ENCODE data around the gene SLC29A3. TPM values are rescaled to one million over a fixed set of nuclear protein-coding genes. Genes with fewer than 3 reads are reported as not detected.
A peak's percentile ranks its signal among the peaks of the same experiment; 100 is the strongest.
"Not testable (repeated sequence)": the region's sequence is repeated elsewhere in the genome, so short reads cannot be mapped to it uniquely, and the experiment has no call there.

SLC29A3 gene
- total RNA-seq (10 to 100 TPM in 1 of 2 experiments, 1 to 10 TPM in 1; 8.6 to 10.4 TPM), polyA plus RNA-seq (1 to 10 TPM; 3.7 to 8.2 (median 4.6) TPM), total RNA-seq (0.98 to 7.9 (median 4.1) reads per million in 6 experiments)

DNA sequence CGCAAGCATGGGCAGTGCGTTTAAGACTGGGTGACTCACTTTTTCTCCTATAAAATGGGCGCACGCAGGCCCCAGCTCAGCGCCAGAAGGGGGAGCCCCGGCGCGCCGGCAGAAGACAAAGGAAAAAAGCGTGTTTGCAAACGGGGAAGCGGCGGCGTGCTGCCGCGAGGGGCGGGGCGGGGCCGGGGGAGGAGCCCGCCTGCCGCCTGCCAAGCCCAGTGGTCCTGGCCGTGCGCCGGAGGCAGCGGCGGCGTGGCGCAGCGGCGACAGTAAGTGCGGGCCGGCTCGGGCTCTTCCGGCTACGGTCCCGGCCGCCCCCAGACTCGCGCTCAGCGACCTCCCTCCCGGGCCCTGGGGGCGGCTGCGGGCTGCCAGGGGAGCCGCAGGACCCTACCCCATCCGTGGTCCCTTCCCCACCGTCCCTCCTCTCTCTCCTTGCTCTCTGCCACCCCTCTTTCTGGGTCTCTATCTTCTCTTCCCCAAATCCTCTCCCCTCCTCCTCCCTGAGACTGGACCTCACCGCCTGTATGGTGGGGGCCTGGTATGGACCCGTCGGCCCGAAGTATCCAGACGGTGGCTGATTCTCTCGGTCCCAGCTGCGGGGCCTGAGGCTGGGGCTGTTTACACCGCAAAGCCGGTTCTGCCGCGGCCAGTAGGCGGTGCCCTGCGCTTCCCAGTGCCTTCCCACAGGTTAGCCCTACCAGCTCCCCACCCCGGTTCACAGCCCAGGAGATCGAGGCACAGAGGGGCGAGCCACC is at the start of gene SLC29A3:
SLC29A3 (plus strand) TSS at position 218 of the 758 bp plus-strand sequence; CDS start at position 269, 51 bp downstream.
- H3K9me3 Mint-ChIP-seq = no peaks in the 10 kb centered on the region
- peak within 1 kb of the TSS; percentile 91 to 97 (median 94) for H3K4me3 Mint-ChIP-seq
- ATAC-seq (peak; percentile 86 to 91), DNase-seq (peak; percentile 57 to 84 (median 70))
- peaks cover 21 to 50% (median 37%) of the 10 kb centered on the region in 4 donors for H3K4me1 Mint-ChIP-seq
- POLR2A ChIA-PET = interaction anchor here (0.6 to 2.1 kb wide), 6 partner anchors 52 to 729 kb away, joined by 3 to 7 read pairs (median 4); partner anchors contain the start of gene VSIR
- H3K27ac Mint-ChIP-seq = peak within 1 kb of the TSS in 9 of 10 donors; percentile 58 to 91 (median 86)
- H3K27me3 Mint-ChIP-seq = no peaks in the 10 kb centered on the region
- H3K36me3 Mint-ChIP-seq = peaks cover 5 to 17% (median 6%) of the 10 kb centered on the region in 3 donors

DNA sequence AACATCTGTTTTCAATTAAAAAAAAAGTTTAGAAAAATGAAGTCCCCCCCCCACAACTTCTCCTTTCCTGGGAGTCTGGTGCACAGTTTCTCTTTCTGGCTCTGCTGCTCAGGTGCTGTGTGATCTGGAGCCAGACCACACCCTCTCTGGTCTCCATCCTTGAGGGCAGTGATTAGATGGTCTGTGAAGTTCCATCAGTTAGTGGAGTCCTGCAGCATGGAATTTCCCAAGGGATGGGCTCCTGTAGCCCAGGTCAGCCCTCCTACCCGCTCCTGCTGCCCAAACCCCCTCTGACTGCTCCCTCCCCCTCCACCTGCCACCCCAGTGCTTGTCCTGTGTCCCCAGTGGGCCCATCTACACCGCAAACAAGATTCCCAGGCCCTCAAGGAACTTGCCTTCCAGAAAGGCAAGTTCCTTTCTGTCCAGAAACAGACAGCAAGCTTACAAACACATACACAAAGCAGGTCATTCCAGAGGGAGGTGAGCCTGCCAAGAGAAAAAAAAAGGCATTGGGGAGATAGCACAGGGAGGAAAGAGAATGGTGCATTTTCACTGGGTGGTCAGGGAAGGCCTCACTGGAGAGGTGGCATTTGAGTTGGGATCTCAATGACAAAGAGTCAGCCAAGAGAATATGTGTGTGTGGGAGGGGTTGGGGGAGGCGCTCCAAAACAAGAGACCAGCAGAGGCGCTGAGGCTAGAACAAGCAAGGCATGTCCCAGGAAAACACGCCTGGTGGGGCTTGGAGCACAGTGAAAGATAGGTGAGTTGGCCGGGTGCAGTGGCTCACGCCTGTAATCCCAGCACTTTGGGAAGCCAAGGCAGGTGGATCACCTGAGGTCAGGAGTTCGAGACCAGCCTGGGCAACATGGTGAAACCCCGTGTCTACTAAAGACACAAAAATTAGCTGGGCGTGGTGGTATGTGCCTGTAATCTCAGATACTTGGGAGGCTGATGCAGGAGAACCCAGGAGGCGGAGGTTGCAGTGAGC is 49.5 kb upstream of the SLC29A3 start:
- no peaks in the 10 kb centered on the region for H3K9me3 Mint-ChIP-seq
- DNase-seq (no peak), ATAC-seq (no peak)
- POLR2A ChIA-PET = no interaction called here
- no peaks in the 10 kb centered on the region for H3K36me3 Mint-ChIP-seq
- H3K27ac Mint-ChIP-seq = peak overlapping the region in 1 of 10 donors; percentile 8
- no peaks in the 10 kb centered on the region for H3K4me1 Mint-ChIP-seq
- H3K27me3 Mint-ChIP-seq = no peaks in the 10 kb centered on the region
- no peak overlapping the region for H3K4me3 Mint-ChIP-seq

DNA sequence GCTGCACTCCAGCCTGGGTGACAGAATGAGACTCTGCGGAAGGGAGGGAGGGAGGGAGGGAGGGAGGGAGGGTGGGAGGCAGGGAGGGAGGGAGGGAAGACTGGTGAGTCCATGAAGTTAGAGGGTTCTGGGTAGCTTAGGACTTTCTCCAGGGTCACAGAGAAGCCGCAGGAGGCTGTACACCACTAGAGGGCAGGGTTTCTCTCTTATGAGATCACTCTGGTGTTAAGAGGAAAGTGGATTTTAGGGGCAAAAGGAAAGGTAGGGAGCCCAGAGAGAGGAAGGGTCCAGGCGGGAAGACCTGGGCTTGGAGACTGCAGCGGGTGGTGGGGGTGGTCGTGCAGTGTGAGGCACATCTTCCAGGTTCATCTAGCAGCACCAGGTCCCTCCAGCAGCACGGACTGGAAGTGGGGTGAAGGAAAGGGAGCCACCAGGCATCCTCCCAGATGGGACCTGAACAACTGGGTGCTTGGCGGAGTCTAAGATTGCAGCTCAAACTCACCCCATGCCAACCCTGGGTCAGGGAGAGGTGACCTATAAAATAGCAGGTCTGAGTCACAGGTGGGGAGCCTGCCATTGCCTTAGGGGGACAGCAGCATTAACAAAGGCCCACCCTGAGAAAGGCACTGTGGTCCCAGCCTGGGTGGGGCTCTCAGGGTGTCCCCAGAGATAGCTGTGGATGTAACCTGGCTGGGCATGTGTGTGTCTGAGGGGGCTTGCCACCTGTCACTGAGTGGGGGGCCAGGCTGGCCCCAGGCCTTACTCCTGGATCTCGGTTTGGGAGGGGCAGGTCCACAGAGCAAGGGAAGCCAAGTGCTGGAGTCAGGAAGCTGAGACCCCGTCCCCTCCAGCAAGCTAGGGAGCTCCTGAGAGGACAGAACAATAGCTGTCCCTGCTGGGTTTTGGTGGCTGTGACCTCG is 48.5 kb upstream of the SLC29A3 start:
- Mint-ChIP-seq H3K4me1 (peaks cover 4 to 8% (median 5%) of the 10 kb centered on the region in 4 donors), H3K36me3 (no peaks in the 10 kb centered on the region), H3K9me3 (no peaks in the 10 kb centered on the region), H3K27ac (no peak overlapping the region), H3K4me3 (no peak overlapping the region), H3K27me3 (no peaks in the 10 kb centered on the region)
- ATAC-seq (peak; percentile 32 to 39), DNase-seq (peak in 3 of 10 donors; percentile 4 to 12 (median 5))
- POLR2A ChIA-PET = no interaction called here

DNA sequence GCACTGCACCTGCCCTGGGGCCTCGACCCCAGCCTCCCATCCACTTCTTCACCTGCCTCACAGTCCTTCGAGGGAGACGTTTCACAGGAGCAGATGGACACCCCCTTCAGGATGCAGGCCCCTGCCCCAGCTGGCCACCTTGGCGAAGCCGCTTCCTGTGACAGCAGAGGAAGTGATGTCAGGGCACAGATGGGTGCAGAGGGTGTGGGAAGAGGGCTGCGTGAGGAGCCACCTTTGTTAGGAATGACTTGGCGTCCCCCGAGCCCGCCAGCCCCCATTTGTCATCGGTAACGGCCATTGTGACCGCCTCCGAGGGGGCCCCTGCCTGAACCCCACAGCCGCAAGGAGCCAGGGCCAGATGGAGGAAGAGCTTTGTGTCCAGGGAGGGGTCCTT is 47.4 kb upstream of the SLC29A3 start:
- no peak for ATAC-seq

DNA sequence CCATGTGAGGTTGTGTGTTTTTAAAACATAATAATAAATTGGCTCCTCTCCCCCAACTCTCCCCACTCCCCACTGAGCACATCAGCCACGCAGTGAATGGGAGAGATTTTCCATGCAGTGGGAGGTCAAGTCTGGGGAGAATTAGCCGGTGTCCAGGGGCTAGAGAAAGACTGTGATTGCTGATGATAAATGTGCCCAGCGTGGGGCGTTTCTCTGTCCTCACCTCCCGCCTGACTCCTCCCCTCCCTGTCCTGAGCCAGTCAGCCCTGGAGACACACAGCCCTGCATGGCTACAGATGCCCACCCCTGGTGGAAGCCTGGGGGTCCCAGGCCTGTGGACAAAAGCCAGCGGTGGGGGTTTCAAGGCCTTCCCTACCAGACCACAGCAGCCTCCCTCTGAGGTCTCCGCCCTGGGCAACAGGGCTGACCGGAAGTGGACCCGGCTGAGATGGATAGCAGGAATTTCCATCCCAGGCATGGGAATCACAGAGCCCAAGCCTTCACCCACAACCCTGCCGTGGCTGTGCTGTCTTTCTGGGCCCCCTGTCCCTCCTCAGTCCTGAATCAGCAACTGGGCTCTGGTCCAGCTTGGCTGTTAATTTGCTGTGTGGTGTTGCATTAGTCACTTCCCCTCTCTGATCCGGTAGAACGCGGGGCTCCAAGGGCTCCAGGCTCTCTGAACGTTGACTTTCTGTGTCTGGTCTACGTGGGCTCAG is 46.8 kb upstream of the SLC29A3 start:
- no peaks in the 10 kb centered on the region for H3K9me3 Mint-ChIP-seq
- H3K36me3 Mint-ChIP-seq = no peaks in the 10 kb centered on the region
- H3K27ac Mint-ChIP-seq = no peak overlapping the region
- no peak overlapping the region for H3K4me3 Mint-ChIP-seq
- ATAC-seq (no peak), DNase-seq (no peak)
- H3K27me3 Mint-ChIP-seq = no peaks in the 10 kb centered on the region
- POLR2A ChIA-PET = no interaction called here
- H3K4me1 Mint-ChIP-seq = peaks cover 4 to 8% (median 5%) of the 10 kb centered on the region in 4 donors

More for the DNA sequence above, 47.4 kb upstream of the SLC29A3 start:
- H3K27me3 Mint-ChIP-seq = no peaks in the 10 kb centered on the region
- H3K27ac Mint-ChIP-seq = peak overlapping the region in 1 of 10 donors; percentile 66
- H3K9me3 Mint-ChIP-seq = no peaks in the 10 kb centered on the region
- no peaks in the 10 kb centered on the region for H3K36me3 Mint-ChIP-seq
- no peak overlapping the region for H3K4me3 Mint-ChIP-seq
- POLR2A ChIA-PET = no interaction called here
- H3K4me1 Mint-ChIP-seq = peaks cover 4 to 8% (median 5%) of the 10 kb centered on the region in 4 donors
- DNase-seq = no peak

DNA sequence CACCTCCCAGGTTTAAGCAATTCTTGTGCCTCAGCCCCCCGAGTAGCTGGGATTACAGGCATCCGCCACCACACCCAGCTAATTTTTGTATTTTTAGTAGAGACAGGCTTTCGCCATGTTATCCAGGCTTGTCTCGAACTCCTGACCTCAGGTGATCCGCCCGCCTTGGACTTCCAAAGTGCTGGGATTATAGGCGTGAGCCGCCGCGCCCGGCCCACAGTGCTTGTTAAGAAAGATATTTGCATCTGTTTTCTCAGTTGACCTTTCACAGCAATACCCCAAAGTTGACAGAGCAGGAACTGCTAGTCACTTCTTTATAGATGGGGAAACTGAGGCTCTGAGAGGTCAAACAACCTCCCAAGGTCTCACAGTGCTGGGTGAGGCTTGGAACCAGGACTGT is 46.1 kb upstream of the SLC29A3 start:
- not testable (repeated sequence) for DNase-seq, ATAC-seq, H3K9me3 Mint-ChIP-seq

DNA sequence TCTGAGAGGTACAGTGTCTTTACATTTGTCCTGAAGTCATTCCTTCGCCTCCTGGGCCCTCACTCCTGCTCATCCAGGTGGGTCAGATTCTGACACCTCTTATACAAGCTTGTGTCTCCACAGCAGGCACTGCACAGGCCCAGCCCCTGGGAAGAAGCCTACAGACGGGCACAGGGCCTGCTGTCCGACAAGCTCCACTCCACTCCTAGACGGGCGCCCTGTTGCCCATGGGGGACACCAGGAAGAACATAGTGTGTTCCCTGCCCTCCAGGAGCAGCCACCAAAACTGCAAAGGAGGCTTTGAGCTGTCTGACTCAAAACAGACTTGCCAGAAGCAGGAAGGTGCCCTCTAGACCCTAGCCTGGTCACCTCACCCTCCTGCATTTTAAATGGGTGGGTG is 45.6 kb upstream of the SLC29A3 start:
- Mint-ChIP-seq H3K36me3 (no peaks in the 10 kb centered on the region), H3K9me3 (no peaks in the 10 kb centered on the region), H3K4me1 (peaks cover 4 to 8% (median 5%) of the 10 kb centered on the region in 4 donors), H3K27ac (no peak overlapping the region), H3K4me3 (no peak overlapping the region), H3K27me3 (no peaks in the 10 kb centered on the region)
- DNase-seq (no peak), ATAC-seq (no peak)
- POLR2A ChIA-PET = no interaction called here

More for the DNA sequence above, 46.1 kb upstream of the SLC29A3 start:
- H3K36me3 Mint-ChIP-seq, H3K4me3 Mint-ChIP-seq, H3K4me1 Mint-ChIP-seq, H3K27me3 Mint-ChIP-seq, POLR2A ChIA-PET, H3K27ac Mint-ChIP-seq: not testable (repeated sequence)

DNA sequence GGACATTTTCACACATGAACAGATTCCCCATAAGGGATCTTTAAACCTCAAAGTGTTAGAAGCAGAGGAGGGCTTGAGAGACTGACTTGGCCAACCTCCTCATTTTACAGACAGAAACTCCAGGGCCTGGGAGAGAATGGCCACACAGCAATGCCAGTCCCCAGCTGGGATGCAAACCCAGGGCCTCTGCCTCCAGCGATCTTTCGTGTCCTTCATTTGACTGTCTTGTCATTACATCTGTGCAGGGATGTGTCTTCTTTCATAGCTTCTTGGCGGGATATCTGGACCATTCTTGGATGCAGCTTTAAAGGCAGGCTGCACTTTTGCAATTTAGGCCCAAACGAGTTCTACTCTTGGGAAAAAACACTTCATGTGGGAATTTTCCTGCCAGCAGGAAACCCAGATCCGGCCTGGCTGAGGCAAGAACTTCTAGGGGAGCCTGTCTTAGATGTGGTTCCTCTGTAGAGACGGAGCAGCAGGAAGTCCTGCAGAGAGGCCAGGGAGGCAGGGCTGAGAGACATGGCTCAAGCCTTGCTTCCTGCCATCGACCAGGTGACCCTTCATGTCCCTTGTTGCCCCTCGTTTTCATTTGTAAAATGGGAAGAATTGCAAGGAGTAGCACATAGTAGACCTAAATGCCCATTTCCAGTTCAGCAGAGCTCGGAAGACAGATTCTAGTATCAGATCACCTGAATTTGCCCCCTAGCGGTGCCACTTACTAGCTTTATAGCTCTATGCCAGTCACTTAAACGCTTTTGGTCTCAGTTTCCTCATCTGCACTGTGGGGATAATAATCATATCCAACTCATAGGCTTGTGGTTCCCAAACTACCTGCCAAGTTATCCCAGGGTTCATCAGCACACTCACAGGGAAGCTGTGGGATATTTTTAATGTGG is 43.9 kb upstream of the SLC29A3 start:
- POLR2A ChIA-PET = no interaction called here

DNA sequence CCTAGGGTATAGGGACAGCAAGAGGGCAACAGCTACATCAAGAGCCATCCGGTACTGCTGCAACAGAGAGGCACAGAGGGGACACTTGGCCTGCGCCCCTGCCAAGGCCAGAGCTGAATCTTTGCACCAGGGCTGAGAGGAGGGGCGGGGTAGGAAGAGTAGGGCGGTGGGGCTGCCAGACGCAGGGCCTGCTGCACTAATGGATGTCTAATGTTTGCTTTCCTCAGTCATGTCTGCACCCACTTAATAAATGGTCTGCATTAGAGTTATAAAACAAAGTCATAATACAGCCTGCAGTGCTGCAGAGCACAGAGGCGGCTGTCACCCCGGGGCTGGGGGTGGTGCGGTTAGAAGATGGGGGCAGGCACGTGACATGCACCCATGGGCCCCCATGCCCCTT is 42.2 kb upstream of the SLC29A3 start:
- DNase-seq (no peak), ATAC-seq (no peak)
- no peaks in the 10 kb centered on the region for H3K27me3 Mint-ChIP-seq
- no peak overlapping the region for H3K27ac Mint-ChIP-seq
- peaks cover 4 to 8% (median 5%) of the 10 kb centered on the region in 4 donors for H3K4me1 Mint-ChIP-seq
- H3K4me3 Mint-ChIP-seq = no peak overlapping the region
- POLR2A ChIA-PET = no interaction called here
- no peaks in the 10 kb centered on the region for H3K9me3 Mint-ChIP-seq
- no peaks in the 10 kb centered on the region for H3K36me3 Mint-ChIP-seq

More for the DNA sequence above, 43.9 kb upstream of the SLC29A3 start:
- peaks cover 4 to 8% (median 5%) of the 10 kb centered on the region in 4 donors for H3K4me1 Mint-ChIP-seq
- no peak overlapping the region for H3K27ac Mint-ChIP-seq
- no peak overlapping the region for H3K4me3 Mint-ChIP-seq
- H3K27me3 Mint-ChIP-seq = no peaks in the 10 kb centered on the region
- ATAC-seq = no peak
- no peaks in the 10 kb centered on the region for H3K9me3 Mint-ChIP-seq
- no peaks in the 10 kb centered on the region for H3K36me3 Mint-ChIP-seq
- DNase-seq = no peak

DNA sequence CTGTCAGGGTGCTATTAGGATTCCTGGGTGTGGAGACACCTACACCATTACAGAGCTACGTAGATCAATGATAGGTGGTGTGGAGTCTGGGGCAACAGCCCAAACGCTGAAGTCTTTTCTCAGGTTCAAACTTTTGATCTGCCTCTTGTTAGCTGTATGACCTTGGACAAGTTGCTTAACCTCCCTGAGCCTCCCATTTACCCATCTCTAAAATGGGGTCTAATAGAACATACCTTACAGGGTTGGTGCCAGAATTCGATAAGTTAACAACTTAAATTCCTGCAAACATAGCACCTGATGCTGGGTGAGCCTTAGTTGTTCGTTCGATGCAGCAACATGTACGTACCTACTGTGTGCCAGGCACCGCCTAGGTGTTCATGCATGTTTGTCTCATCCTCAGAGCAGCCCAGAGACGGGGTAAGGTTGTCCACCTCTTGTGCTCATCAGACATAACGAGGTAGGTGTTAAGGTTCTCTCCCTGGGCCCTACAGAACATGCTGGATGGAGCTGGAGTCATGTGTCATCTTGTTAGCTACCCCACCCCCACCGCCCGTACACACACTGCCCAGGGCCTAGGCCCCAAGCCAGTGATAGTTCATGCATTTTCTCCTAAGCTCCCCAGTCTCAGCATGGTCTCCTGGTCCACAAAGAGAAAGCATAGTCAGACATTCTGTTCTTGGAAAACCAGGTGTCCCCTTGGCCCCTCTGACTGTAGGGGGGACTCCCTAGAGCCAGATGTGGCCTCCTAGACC is 41.0 kb upstream of the SLC29A3 start:
- ATAC-seq = no peak
- H3K36me3 Mint-ChIP-seq = no peaks in the 10 kb centered on the region
- H3K4me1 Mint-ChIP-seq = peaks cover 4 to 8% (median 5%) of the 10 kb centered on the region in 4 donors
- H3K27ac Mint-ChIP-seq = no peak overlapping the region
- POLR2A ChIA-PET = no interaction called here
- no peaks in the 10 kb centered on the region for H3K27me3 Mint-ChIP-seq
- no peaks in the 10 kb centered on the region for H3K9me3 Mint-ChIP-seq
- no peak for DNase-seq
- H3K4me3 Mint-ChIP-seq = no peak overlapping the region
